ENCODE results near the gene CHGA.

Gene CHGA

DNA sequence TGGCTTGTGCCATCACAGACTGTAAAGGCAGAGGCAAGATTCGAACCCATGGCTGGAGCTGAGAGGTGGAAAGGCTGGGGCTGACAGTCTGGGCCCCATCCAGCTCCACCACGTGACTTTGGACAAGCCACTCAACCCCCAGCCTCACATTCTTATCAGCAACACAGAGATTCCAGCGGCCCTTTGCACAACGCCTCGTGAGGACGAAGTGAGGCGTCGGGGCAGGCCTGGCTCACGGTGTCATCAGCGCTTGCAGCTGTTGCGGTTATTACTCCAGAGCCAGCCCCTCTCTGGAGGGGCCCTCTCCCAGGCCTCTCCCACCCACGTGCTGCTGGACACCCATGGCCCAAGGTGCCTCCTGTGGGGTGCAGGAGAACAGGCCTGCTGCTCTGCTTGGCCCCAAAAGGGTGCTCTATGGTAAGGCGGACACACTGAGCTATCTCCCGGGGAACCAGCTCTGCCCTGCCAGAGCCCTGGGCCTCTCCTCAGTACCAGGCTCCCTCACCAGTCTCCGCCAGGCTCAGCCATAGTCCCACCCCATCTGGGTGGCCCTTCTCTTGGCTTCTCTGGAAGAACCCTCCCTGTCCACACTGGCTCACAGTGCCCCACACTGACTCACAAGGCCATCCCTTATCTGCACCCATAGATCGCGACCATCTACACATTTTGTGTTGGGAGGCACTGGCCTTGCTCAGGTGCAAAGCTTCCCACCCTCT lies 21.1 kb downstream of the CHGA start:
- ChIA-PET CTCF (interaction anchor here (0.6 kb wide), 1 partner anchor 159 kb away, joined by 4 read pairs; no protein-coding TSS in a partner anchor), POLR2A (no interaction called here)
- DNase-seq (ENCODE audit: extremely low spot score) = no peak
- TF ChIP-seq PKNOX1 (IDR thresholded peaks at IDR 0.05) (no peak), SUZ12 (IDR thresholded peaks at IDR 0.05) (no peak), FOXA1 (IDR thresholded peaks at IDR 0.05) (no peak), BHLHE40 (IDR thresholded peaks at IDR 0.05; ENCODE audit: borderline replicate concordance) (no peak), TARDBP (IDR thresholded peaks at IDR 0.05) (no peak), LEF1 (IDR thresholded peaks at IDR 0.05; ENCODE audit: borderline replicate concordance) (no peak), ZNF384 (IDR thresholded peaks at IDR 0.05) (no peak), SP1 (IDR thresholded peaks at IDR 0.05) (no peak), FOXM1 (IDR thresholded peaks at IDR 0.05; ENCODE audit: borderline replicate concordance) (no peak), NFRKB (IDR thresholded peaks at IDR 0.05) (no peak), FOXK2 (IDR thresholded peaks at IDR 0.05) (no peak), L3MBTL2 (conservative IDR thresholded peaks at IDR 0.05) (no peak), HDGF (IDR thresholded peaks at IDR 0.05; ENCODE audit: borderline replicate concordance) (no peak), CTBP1 (IDR thresholded peaks at IDR 0.05; ENCODE audit: borderline replicate concordance) (no peak)

- POLR2A ChIA-PET = no interaction called here
- TF ChIP-seq FOXA1 (IDR thresholded peaks at IDR 0.05) = no peak
- no peak for TF ChIP-seq NFRKB (IDR thresholded peaks at IDR 0.05)
- TF ChIP-seq L3MBTL2 (conservative IDR thresholded peaks at IDR 0.05) = no peak
- TF ChIP-seq ZNF384 (IDR thresholded peaks at IDR 0.05) = no peak
- no peak for TF ChIP-seq ELF4 (IDR thresholded peaks at IDR 0.05)
- TF ChIP-seq FOXM1 (IDR thresholded peaks at IDR 0.05; ENCODE audit: borderline replicate concordance) = no peak
- no peak for TF ChIP-seq BHLHE40 (IDR thresholded peaks at IDR 0.05; ENCODE audit: borderline replicate concordance)
- CTCF ChIA-PET = interaction anchor here (0.6 kb wide), 1 partner anchor 158 kb away, joined by 4 read pairs; no protein-coding TSS in a partner anchor
Measured at GRCh38 chr14:92944976-92945375, 22.0 kb downstream of the CHGA start.

DNA sequence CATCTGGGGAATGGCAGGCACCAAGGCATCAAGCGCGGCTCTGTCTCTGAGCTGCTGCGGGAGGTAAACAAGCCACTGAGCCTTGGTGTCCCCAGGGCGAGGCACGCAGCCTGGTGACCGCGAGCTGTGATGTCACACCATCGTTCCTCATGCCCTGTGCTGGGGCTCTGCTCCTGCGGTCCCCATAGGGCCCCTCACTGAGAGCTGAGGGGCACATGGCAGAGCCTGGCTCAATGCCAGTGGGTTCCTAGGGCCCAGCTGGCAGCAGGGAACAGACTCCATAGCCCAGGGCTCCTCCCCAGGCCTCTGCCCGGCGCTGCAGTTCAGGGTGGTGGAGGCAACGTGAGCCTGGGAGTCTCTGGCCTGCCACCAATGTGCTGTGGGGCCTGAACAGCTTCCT lies 22.6 kb downstream of the CHGA start:
- no peak for DNase-seq (ENCODE audit: extremely low spot score)
- CTCF ChIA-PET = no interaction called here
- POLR2A ChIA-PET = no interaction called here
- TF ChIP-seq ARNT (IDR thresholded peaks at IDR 0.05) = no peak
- no peak for TF ChIP-seq CTBP1 (IDR thresholded peaks at IDR 0.05; ENCODE audit: borderline replicate concordance)
- TF ChIP-seq SP1 (IDR thresholded peaks at IDR 0.05) = no peak
- no peak for TF ChIP-seq NFRKB (IDR thresholded peaks at IDR 0.05)
- TF ChIP-seq L3MBTL2 (conservative IDR thresholded peaks at IDR 0.05) = no peak
- TF ChIP-seq FOXA1 (IDR thresholded peaks at IDR 0.05) = no peak
- TF ChIP-seq SUZ12 (IDR thresholded peaks at IDR 0.05) = no peak
- no peak for TF ChIP-seq LEF1 (IDR thresholded peaks at IDR 0.05; ENCODE audit: borderline replicate concordance)
- TF ChIP-seq FOXM1 (IDR thresholded peaks at IDR 0.05; ENCODE audit: borderline replicate concordance) = no peak
- no peak for TF ChIP-seq ZNF384 (IDR thresholded peaks at IDR 0.05)
- no peak for TF ChIP-seq PKNOX1 (IDR thresholded peaks at IDR 0.05)
- TF ChIP-seq FOXK2 (IDR thresholded peaks at IDR 0.05) = no peak
- TF ChIP-seq HDGF (IDR thresholded peaks at IDR 0.05; ENCODE audit: borderline replicate concordance) = no peak
- no peak for TF ChIP-seq BHLHE40 (IDR thresholded peaks at IDR 0.05; ENCODE audit: borderline replicate concordance)
- TF ChIP-seq TARDBP (IDR thresholded peaks at IDR 0.05) = no peak
- no peak for TF ChIP-seq ELF4 (IDR thresholded peaks at IDR 0.05)

More at GRCh38 chr14:92944976-92945375, 22.0 kb downstream of the CHGA start:
- DNase-seq (ENCODE audit: extremely low spot score) = no peak

DNA sequence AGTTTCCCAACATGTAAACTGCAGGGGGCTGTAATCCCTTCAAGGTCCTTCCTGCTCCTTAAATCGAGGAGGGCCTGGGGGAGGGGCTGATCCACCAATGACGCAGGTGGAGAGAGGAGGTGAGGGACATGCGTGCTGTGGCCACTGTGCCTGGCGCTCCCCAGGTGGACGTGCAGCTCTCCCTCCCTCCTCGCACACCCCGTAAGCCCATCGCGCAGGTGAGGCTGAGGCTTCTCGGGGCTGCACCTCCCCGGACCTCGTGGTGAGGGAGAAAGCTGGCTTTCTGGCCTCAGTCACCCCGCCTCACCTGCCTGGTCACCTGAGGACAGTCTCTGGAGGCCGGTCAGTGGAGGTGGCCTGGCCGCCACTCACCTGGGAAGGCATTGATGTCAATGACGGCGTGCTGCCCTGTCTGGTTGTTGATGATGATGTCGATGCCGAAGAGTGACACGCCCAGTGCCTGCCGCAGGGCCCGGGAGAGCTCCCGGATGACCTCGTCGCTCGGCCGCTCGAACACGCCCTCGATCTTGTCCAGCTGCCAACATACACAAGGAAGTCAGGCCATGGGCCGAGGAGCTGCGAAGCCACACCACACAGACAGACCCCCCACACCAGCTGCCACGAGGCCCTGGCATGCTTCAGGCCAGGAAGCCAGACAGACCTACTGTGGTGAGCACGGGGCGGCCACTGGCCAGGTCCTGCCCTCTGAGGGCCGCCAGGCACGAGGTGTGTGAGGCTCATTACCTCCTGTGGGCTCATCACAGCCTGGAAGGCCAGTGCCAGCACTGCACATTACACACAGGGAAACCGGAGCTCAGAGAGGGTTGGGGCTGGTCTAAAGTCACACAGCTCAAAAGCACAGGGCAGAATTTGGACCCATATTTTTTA lies 23.3 kb downstream of the CHGA start:
- ChIA-PET POLR2A (no interaction called here), CTCF (no interaction called here)
- TF ChIP-seq CTBP1 (IDR thresholded peaks at IDR 0.05; ENCODE audit: borderline replicate concordance) (no peak), NFRKB (IDR thresholded peaks at IDR 0.05) (no peak), ARNT (IDR thresholded peaks at IDR 0.05) (no peak), LEF1 (IDR thresholded peaks at IDR 0.05; ENCODE audit: borderline replicate concordance) (no peak), ZNF384 (IDR thresholded peaks at IDR 0.05) (no peak), TARDBP (IDR thresholded peaks at IDR 0.05) (no peak), HDGF (IDR thresholded peaks at IDR 0.05; ENCODE audit: borderline replicate concordance) (no peak), SP1 (IDR thresholded peaks at IDR 0.05) (no peak), FOXK2 (IDR thresholded peaks at IDR 0.05) (no peak), ELF4 (IDR thresholded peaks at IDR 0.05) (no peak), PKNOX1 (IDR thresholded peaks at IDR 0.05) (no peak), L3MBTL2 (conservative IDR thresholded peaks at IDR 0.05) (no peak), FOXM1 (IDR thresholded peaks at IDR 0.05; ENCODE audit: borderline replicate concordance) (no peak), BHLHE40 (IDR thresholded peaks at IDR 0.05; ENCODE audit: borderline replicate concordance) (no peak), SUZ12 (IDR thresholded peaks at IDR 0.05) (no peak), FOXA1 (IDR thresholded peaks at IDR 0.05) (no peak)
- no peak for DNase-seq (ENCODE audit: extremely low spot score)

- CTCF ChIA-PET = interaction anchor here (0.8 kb wide), 1 partner anchor 168 kb away, joined by 3 read pairs; no protein-coding TSS in a partner anchor
- POLR2A ChIA-PET = no interaction called here
- no peak for TF ChIP-seq PKNOX1 (IDR thresholded peaks at IDR 0.05)
- no peak for TF ChIP-seq LEF1 (IDR thresholded peaks at IDR 0.05; ENCODE audit: borderline replicate concordance)
- no peak for TF ChIP-seq FOXK2 (IDR thresholded peaks at IDR 0.05)
- DNase-seq (ENCODE audit: extremely low spot score) = no peak
Measured at GRCh38 chr14:92946847-92947545, 24.0 kb downstream of the CHGA start.

Measured in HEK293T (cell line).